SK-N-MC (cell line): ENCODE measurements around the gene BLACAT1.

Experiments
- DNase-seq: peaks from one replicate; pipeline ENCODE4 v3.0.0-alpha.2; 2011; ENCODE audit warnings: low read depth, low spot score
- H3K27ac ChIP-seq: fragments of 200-600 bp; sonication (generic); 2 replicates; pipeline ENCODE4 v1.5.1; 2016; ENCODE audit warnings: mixed run types
- H3K36me3 ChIP-seq: fragments of 200-600 bp; sonication (generic); 2 replicates; pipeline ENCODE4 v1.6.1; 2017; ENCODE audit warnings: antibody characterized with exemption, low read length, mixed read lengths; ENCODE audit not compliant: insufficient read depth
- H3K4me3 ChIP-seq: fragments of 200-600 bp; sonication (generic); 2 replicates; pipeline ENCODE4 v1.5.1; 2016
- H3K9ac ChIP-seq: fragments of 200-600 bp; sonication (generic); 2 replicates; pipeline ENCODE4 v1.8.0; 2017; ENCODE audit warnings: mixed run types, mixed read lengths; ENCODE audit not compliant: insufficient read length
- H3K9me3 ChIP-seq: fragments of 200-600 bp; sonication (generic); 2 replicates; pipeline ENCODE4 v1.6.1; 2017; ENCODE audit warnings: low read depth, mild to moderate bottlenecking, antibody characterized with exemption, low read length, moderate library complexity, mixed read lengths
- EZH2 ChIP-seq: fragments of 200-600 bp; sonication (generic); IDR thresholded peaks from one replicate; pipeline ENCODE4 v1.6.1; 2017; ENCODE audit warnings: antibody characterized with exemption
- FOXP2 ChIP-seq: optimal IDR thresholded peaks from 2 replicates; pipeline ENCODE3; 2011; ENCODE audit warnings: mild to moderate bottlenecking, moderate library complexity; ENCODE audit not compliant: insufficient read depth; ENCODE audit errors: extremely low read length, control extremely low read depth
- POLR2AphosphoS5 ChIP-seq: IDR thresholded peaks from 2 replicates; pipeline ENCODE4 v1.6.1; 2012; ENCODE audit warnings: mild to moderate bottlenecking, low read depth, low read length, borderline replicate concordance

Gene BLACAT1

DNA sequence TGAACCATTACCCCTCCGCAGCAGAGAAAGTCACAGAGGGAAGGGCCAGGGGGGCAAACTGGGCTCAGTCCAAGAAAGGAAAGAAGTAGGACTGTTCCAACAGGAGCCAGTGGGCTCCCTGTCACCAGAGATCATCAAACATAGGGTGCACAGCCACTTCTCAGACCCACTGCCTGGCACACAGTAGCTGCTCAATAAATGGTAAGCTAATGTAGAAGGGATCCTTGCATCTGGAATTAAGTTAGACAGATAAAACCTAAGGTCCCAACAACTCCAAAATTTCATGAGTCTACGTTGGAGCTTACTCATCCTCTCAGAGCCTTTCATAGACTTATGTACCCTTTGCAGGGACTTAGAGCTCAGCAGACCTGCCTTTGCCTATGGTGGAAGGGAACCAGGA is 3.5 kb downstream of the BLACAT1 start:
- Histone ChIP-seq H3K36me3 (no peaks in the 10 kb centered on the region), H3K9me3 (no peaks in the 10 kb centered on the region), H3K27ac (no peak overlapping the region), H3K9ac (no peak overlapping the region), H3K4me3 (no peak overlapping the region)
- TF ChIP-seq EZH2 (no peak), FOXP2 (no peak), POLR2AphosphoS5 (no peak)
- no peak for DNase-seq

DNA sequence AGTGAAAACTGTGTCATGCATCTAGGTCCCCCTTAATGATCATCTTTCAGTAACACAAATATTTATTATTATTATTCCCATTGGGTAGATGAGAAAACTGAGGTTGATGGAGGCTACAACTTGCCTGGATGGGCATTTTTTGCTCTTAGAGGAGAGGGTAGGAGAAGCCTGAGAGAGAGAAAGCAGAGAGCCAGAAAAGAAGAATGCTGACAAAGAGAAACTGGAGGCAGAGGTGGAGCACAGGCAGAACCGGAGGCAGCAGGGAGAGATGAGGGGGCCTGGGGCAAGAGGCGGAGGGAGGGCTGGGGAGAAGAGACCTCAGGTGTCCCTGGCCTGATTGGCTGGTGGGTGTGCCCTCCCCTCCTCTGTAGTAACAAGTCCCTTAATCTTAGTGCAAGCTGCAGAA is 4.1 kb downstream of the BLACAT1 start:
- no peak overlapping the region for H3K27ac ChIP-seq
- no peak for DNase-seq
- H3K9me3 ChIP-seq, result no peaks in the 10 kb centered on the region
- H3K36me3 ChIP-seq, result no peaks in the 10 kb centered on the region
- no peak for TF ChIP-seq POLR2AphosphoS5
- no peak for TF ChIP-seq FOXP2
- no peak for TF ChIP-seq EZH2
- no peak overlapping the region for H3K4me3 ChIP-seq
- H3K9ac ChIP-seq, result no peak overlapping the region

DNA sequence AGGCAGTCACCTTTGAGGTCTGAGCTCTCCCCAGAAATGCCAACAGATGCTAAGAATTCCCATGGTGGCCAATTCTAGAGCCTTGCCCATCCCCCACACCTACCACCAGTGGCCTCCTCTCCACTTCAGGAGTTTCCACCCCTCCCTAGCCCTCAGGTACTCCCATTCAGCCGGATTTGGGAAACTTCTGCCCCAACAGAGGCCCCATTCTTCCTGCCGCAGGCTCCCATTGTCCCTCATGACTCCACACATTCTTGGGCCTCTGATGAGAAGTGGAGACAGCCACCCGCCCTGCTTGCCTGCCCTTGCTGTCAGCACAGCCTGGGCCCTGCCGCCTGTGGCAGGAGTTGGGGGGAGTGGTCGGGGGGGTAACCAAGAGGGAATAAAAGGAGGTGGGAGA is 4.6 kb downstream of the BLACAT1 start:
- TF ChIP-seq EZH2 (no peak), FOXP2 (no peak), POLR2AphosphoS5 (no peak)
- Histone ChIP-seq H3K9ac (no peak overlapping the region), H3K36me3 (no peaks in the 10 kb centered on the region), H3K27ac (no peak overlapping the region), H3K4me3 (no peak overlapping the region), H3K9me3 (no peaks in the 10 kb centered on the region)
- no peak for DNase-seq

DNA sequence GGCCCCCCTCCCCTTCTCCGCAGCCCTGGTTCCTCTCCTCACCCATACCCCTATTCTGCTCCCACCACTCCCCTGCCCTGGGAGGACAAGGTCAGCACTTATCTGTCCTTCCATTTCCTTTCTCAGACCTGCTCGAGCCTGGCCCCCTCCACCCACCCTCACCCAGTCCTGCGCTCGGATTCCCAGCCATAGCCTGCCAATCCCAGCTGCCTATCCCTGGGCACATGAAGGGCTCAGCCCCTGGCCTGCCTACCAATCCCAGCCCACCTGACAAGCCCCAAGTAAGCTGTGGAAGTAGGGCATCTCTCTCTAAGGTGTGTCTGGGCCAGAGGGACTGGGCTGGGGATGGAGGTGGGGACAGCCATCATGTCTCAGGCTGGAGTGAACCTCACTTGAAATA is 5.4 kb downstream of the BLACAT1 start:
- H3K9me3 ChIP-seq, result no peaks in the 10 kb centered on the region
- no peak overlapping the region for H3K4me3 ChIP-seq
- DNase-seq, result no peak
- TF ChIP-seq FOXP2 (no peak), POLR2AphosphoS5 (no peak), EZH2 (no peak)
- H3K36me3 ChIP-seq, result no peaks in the 10 kb centered on the region
- H3K27ac ChIP-seq, result no peak overlapping the region
- H3K9ac ChIP-seq, result no peak overlapping the region

DNA sequence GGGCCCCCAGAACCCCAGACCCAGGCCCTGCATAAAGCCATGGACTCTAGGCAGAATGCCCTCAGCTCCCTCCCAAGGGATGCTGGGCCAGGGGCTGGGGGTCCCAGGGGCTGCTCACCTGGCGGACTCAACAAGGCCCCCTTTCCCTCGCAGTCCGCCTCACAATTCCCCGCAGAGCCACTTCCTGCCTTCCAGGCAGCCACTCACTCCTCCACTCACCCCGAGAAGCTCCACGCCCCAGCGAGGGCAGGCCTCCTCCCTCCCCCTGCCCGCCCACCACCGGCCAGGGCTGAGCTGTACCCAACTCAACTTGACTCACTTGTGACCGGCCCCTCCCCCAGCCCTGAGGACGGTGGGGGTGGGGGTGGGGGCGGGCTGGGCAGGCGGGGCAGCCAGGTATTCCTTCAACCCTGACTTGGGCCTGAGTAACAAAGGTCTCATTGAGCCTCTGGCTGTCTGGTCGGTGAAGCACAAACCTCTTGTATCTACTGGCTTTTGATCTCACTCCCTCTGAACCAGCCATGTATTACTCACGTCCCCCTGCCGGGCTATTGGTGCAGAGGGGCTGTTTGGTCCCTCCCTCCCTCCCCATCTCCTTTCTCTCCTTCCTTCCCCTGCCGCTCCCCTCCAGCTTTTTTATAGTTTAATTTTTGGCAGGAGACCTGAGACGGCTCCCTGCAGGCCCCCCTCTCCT is 5.9 kb downstream of the BLACAT1 start:
- H3K4me3 ChIP-seq, result no peak overlapping the region
- H3K27ac ChIP-seq, result no peak overlapping the region
- no peak for DNase-seq
- no peak overlapping the region for H3K9ac ChIP-seq
- no peak for TF ChIP-seq EZH2
- H3K36me3 ChIP-seq, result no peaks in the 10 kb centered on the region
- H3K9me3 ChIP-seq, result no peaks in the 10 kb centered on the region

DNA sequence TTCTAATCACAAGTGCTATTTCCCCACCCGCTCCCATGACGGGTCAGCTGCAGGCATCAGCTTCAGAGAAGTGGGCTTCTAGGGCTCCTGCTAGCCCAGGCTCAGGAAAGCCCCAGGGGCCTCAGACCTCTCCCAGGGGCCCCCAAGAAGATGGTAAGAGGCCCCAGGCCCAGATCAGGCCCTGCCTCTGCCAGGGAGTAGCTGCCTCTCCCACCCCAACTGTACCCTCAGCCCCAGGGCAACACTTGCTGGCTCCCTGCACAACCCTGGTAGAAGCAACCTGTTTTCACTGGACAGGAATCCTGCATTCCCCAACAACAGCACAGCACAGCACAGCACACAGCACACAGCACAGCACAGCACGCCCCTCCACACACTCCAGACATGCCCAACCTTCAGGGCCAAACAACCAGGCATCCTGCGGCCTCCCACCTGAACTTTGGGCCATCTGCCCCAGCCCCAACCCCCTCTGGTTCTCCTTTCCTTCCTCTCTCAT is 6.5 kb downstream of the BLACAT1 start:
- Histone ChIP-seq H3K9ac (no peak overlapping the region), H3K4me3 (no peak overlapping the region)

DNA sequence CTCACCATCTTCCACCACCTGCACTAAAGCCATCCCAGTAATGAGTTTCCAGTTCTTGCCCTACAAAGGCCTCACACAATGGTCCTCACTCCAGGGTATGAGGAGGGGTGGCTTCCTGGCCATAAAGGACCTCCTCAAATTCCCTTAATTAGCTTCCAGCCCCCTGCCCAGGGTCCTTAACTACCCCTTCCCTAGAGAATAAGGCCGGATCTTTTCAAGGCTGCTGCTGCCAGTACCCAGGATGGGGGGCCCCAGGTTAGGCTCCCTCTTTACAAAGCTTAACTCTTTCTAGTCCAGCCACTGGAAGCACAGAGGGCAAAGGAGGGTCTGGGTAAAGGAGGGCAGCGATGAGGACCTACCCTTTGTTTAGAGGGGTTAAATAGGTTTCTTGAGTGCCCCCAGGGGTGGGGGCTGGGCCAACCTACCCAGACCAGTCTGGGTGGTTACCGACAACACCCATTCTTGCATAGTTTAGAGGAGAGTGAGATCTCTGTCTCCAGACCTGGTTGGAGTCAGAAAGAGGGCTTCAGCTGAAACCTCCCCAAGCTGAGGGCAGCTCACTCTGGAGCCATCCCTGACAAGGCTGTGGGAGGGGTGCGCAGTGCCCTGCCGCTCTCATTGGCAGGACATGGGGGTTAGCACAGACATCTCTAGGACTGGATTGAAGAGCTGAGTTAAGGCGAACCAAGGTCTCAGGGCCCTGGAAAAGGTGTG is 7.1 kb downstream of the BLACAT1 start:
- TF ChIP-seq POLR2AphosphoS5, result no peak
- TF ChIP-seq EZH2, result no peak
- TF ChIP-seq FOXP2, result no peak
- no peak overlapping the region for H3K27ac ChIP-seq
- no peaks in the 10 kb centered on the region for H3K36me3 ChIP-seq
- DNase-seq, result no peak
- no peaks in the 10 kb centered on the region for H3K9me3 ChIP-seq
- H3K9ac ChIP-seq, result no peak overlapping the region
- no peak overlapping the region for H3K4me3 ChIP-seq

More for the DNA sequence above, 6.5 kb downstream of the BLACAT1 start:
- Histone ChIP-seq H3K27ac (no peak overlapping the region), H3K9me3 (no peaks in the 10 kb centered on the region), H3K36me3 (no peaks in the 10 kb centered on the region)
- TF ChIP-seq FOXP2 (no peak), EZH2 (no peak), POLR2AphosphoS5 (no peak)
- no peak for DNase-seq

DNA sequence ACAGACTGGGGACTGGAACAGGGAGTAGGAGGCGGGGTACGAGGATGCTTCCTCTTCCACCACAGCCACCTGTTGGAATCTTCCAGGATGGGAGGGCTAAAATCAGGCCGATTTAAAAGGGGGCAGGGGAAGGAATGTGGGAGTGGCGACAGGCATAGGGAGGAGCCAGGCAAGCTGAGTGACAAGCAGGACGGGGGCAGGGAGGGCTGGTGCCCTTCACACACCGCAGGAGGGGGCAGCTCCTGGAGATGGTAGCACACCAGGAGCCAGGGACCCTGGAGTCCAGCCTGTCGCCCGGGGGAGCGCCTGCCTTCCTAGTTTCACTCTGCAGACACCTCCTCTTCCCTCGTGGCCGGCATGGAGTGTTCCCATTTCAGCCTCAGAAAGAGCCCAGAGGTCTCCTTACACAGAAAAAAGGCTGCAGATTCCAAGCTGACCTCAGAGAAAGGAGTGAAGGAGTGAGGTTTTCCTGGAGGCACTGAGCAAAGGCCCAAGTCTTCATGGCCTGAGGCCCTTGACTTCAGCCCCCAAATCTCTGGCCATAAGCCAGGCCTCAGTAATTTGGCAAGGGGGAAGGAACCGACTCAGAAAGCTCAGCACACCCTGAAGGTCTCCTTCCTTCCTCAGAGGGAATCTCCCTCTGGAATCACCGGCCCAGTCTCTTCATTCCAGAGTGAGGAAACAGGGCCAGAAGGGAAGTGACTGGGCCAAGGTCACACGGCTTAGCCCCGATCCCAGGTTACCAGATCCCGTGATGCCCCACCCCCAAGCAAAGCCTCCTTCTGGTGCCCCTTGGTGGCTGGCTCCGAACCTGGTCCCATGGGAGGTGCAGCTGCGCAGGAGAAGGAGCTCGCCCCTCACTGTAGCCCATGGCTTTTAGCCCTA is 8.1 kb downstream of the BLACAT1 start:
- Histone ChIP-seq H3K36me3 (no peaks in the 10 kb centered on the region), H3K9me3 (no peaks in the 10 kb centered on the region), H3K27ac (no peak overlapping the region), H3K9ac (no peak overlapping the region), H3K4me3 (no peak overlapping the region)
- no peak for TF ChIP-seq POLR2AphosphoS5
- no peak for TF ChIP-seq EZH2
- TF ChIP-seq FOXP2, result no peak
- DNase-seq, result no peak
